GM12873 (cell line): ENCODE measurements around the gene DCAF10.

Source experiments
- CTCF ChIP-seq: IDR thresholded peaks from 2 replicates; pipeline ENCODE4 v1.5.1; 2012; ENCODE audit warnings: low read depth, mild to moderate bottlenecking, moderate library complexity, low read length, control low read depth; ENCODE audit not compliant: insufficient read depth; ENCODE audit errors: missing control alignments

DCAF10 gene

GRCh38 chr9:37904445-37905130 lies 104.0 kb downstream of the DCAF10 start:
- TF ChIP-seq CTCF: no peak

GRCh38 chr9:37905131-37905505 lies 104.5 kb downstream of the DCAF10 start:
- TF ChIP-seq CTCF: no peak

- no peak for TF ChIP-seq CTCF
Observed at GRCh38 chr9:37905776-37906175, 105.2 kb downstream of the DCAF10 start.

- no peak for TF ChIP-seq CTCF
Observed at GRCh38 chr9:37906312-37907239, 106.0 kb downstream of the DCAF10 start.

- TF ChIP-seq CTCF: no peak
Observed at GRCh38 chr9:37908283-37908682, 107.7 kb downstream of the DCAF10 start.

- no peak for TF ChIP-seq CTCF
Observed at GRCh38 chr9:37908698-37909186, 108.1 kb downstream of the DCAF10 start.

GRCh38 chr9:37909326-37909725 lies 108.7 kb downstream of the DCAF10 start:
- TF ChIP-seq CTCF: no peak
